Suppressor macrophage (primary cell): Measurements from ENCODE around the gene STPG3.

Source experiments
- DNase-seq, 4 experiments: peaks; one replicate each; pipeline ENCODE4 v3.0.0-alpha.2; 2020 to 2022

Gene STPG3

DNA sequence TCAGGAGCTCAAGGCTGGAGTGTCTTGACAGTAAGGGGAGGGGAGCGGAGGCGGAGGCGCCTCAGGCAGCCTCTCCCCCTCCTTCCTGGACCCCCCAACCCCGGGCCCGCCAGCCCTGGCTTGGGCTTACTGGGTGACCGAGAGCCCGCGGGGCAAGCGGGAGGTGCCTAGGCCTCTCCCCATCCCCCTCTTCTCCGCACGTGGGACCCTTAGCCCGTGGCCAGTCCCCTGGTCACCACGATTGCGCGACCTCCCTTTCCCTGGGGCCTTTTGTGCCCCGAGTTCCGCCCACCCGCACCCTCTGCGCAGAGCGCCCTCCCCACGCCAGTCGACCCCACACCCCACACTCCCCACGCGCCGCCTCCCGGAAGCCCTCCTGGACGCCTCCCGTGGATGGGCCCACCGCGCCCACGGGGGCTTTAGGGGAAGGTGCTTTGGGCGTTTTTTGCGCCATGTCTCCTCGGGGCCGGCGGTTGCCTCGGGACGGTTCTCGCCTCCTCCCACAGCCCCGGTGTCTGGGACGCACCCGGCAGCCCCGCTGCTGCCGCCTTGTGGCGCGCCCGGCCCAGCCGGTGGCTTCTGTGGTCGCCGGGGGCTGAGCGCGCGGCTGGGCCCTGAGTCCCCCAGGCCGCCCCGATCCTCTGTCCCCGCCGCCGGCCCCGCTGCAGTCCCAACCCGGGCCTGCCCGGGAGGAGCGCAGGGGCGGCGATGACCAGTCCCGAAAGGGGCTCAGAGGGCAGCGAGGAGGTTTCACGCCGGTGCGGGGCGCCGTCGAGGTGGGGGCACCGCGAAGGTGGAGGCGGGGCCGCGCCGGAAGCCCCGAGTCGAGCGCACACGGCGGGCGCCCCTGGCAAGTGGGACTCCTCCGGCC lies 29.6 kb downstream of the STPG3 start:
- peak in 3 of 4 experiments; percentile 28 to 60 (median 53) for DNase-seq

DNA sequence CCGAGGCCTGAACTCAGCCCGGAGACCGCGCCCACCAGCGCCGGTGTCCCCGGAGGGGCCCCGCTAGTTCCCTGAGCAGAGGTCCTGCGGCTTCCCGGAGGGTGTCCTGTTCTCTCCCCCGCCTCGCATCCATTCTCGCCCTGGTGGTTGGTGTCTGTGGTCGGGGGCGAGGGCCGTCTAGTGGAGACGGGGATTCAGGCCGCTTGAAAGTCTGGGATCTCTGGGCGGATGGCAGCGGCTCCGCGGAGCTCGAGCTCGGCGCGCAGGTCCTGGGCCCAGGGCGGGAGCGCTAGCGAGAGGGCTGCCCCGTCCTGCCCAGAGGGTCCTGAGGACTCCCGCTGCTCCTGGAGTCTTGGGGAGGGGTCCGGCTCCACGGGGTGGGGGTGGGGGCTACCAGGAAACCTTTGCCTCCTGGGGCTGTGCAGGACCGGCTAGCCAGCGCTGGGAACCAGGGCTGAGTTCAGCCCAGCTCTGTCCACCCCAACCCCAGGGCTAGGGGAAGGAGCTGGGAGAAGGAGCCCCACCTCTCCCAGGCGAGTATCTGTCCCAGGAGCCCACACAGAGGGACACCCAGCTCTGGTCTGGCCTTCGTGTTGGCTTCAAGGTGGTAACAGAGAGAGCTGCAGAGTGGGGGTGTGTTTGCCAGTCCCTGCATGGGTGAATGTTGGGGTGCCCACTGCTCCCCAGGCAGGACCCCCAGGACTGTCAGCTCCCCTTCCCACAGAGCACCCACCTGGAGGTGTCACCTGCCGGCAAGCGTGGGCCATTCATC lies 30.4 kb downstream of the STPG3 start:
- no peak for DNase-seq

DNA sequence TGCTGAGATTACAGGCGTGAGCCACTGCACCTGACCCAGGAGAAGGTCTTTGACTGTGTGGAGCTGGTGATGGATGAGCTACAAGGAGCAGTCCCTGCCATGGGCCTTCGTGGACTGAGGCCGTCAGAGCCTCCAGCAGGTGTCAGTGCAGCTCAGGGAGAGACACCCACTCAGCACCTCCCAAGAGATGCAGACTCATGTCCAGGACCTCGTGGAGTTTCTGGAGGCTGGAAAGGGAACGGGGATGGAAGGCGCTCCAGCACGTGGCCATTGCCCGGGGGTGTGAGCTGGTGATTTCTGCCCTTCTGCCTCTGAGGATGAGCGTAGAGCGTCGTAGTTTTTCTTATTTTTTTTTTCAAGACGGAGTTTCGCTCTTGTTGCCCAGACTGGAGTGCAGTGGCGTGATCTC lies 35.9 kb downstream of the STPG3 start:
- peak in 3 of 4 experiments; percentile 46 to 65 (median 58) for DNase-seq

DNA sequence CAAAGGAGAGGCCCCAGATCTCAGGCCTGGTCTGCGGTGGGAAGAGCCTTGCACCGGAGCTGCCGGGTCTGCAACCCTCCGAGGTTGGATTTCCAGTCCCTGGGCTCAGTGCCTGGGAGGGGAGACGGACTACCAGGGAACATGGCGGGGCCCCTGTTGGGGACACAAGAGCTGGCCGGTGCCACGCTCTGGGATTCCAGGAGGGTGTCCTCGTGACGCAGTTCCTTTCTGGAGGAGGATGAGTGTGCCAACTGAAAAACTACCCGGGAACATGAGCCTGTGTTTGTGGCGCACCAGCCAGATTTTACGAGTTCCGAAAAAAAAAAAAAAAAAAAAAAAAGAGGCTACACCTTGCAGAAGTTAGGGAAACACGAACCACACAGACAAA lies 42.0 kb downstream of the STPG3 start:
- no peak for DNase-seq

DNA sequence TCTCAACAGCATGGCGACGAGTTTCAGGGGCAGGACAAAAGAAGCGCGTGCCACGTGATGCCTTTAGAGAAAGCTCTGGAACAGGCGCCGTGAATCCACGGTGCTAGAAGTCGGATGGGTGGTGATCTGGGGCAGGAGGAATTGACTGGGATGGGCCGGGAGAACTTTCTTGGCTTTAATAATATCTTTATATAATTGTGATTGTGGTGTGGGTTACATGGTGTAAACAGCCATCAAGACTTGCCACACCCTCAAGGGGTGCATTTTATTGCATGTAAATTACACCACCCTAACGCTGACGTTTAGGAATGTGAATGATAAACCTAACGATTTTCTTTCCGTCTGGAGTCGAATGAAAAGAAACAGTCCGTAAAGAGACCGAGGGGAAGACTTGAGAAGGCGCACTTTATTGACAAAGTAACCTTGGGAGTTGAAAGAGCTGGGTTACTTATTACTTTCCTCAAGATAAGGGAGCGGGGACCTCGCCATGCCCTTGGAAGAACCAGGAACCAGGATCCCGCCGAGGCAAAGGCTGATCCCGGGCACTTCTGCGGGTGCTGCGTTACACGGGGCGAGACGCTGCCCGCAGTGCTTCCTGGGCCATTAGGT lies 42.5 kb downstream of the STPG3 start:
- no peak for DNase-seq

DNA sequence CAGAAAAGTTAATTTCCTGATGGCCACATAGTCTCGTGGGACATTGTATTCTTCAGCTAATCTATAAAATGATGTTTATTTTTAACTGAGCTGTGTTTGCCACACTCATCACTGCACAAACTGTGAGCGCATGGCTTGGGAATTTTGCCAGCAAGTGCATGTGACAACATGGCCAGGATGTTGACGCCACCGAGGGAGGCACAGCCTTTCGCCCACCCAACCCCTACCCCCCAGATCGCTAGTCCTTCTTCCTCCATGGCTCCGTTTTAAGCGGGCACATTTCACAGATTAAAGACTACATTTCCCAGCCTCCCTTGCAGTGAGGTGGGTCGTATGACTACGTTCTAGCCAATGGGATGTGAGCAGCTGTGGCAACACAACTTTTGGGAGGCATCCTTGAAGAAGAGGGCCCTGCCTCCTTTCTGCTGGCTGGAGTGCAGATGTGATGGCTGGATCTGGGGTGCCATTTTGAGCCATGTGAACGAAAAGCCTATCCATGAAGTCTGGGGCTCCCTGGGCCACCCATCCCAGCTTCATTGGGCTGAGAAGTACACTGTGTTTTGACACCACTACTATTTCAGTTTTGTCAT lies 43.1 kb downstream of the STPG3 start:
- peak; percentile 28 to 60 (median 50) for DNase-seq

DNA sequence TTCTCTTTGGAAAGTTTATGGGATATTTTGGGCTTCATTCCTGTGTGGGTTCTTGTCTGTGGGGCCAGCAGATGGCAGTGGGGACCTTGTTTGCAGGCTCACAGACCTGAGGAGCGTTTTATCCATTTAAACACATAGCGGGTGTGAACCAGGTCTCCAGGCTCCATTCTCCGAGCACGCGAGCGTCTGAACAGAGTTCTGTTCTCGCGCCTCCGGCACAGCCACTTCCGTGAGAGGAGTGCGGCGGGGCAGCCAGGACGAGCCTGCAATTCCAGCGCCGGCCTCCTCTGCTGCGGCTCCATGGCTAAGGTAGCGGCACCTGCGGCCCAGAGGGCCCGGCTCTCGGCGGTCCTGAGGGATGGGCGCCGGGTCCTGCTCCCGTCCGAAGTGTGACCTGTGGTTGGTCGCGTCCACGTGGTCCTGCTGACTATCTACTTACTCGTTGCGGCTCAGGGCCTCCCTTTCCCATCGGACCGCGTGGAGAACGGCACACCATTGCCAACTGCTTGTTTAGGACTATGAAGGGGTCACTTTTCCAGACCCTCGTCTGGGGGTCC lies 43.7 kb downstream of the STPG3 start:
- DNase-seq, result peak; percentile 22 to 58 (median 53)

DNA sequence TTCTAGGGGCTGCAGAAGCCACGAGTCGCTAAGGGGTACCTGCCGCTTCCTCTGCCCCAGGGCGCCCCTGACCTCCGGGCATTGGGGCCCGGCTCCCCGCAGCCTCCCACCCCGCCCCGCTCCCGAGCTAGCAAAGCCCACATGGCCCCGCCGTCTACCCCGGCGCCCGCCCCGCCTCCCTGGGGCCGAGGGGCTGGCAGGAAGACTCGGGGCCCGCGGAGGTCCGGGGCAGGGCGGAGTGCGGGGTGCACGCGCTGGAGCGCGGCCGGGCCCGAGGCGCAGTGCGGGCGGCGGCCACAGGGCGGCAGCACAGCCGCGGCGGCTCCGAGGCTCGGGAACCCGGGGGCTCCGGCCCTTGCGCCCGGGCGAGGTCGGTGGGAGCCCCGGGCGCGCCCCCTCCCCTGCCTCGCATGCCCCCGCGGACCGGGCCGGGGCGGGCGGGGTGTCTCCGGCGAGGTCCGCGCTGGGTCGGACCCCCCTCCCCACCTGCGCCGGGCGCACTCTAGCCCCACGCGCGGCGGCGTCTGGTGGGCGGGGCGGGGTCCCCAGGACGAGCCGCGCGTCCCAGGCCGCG lies 44.2 kb downstream of the STPG3 start:
- DNase-seq, result peak; percentile 51 to 78 (median 62)

DNA sequence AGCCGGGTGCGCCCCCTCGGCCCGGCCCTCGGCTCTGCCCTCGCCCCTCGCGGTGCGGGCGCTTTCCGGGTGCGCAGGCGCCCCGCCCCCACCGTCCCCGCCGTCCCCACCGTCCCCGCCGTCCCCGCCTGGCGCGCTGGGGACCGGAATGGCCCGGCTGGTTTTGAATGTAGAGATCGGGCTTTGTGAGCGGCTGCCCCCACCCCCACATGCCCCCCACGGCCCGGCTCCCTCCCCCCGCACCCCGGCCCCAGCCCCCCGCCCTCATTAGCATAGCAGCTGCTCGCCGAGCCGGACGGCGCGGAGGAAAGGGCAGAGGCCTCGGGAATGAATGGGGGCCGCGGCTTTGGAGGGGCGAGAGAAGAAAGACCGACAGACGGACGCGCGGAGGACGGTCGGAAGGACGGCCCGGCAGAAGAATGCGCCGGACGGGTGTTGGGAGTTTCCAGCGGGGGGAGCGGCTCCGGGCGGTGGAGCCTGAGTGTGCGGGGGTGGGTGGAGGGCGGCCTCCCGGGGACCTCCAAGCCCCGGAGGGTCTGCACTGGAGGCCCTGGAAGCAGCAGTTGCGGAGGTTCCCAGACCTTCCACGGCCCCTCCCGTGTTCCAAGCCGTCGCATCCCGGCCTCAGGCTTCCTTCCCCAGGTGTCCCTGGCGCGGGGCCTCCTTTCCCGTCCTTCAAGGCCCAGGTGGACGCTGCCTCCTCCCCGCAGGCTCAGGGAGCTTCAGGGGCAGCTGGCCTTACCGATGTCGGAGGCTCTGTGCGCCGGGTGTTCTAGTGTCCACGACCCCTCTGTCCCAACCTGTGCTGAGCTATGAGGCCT lies 45.0 kb downstream of the STPG3 start:
- DNase-seq, result no peak

DNA sequence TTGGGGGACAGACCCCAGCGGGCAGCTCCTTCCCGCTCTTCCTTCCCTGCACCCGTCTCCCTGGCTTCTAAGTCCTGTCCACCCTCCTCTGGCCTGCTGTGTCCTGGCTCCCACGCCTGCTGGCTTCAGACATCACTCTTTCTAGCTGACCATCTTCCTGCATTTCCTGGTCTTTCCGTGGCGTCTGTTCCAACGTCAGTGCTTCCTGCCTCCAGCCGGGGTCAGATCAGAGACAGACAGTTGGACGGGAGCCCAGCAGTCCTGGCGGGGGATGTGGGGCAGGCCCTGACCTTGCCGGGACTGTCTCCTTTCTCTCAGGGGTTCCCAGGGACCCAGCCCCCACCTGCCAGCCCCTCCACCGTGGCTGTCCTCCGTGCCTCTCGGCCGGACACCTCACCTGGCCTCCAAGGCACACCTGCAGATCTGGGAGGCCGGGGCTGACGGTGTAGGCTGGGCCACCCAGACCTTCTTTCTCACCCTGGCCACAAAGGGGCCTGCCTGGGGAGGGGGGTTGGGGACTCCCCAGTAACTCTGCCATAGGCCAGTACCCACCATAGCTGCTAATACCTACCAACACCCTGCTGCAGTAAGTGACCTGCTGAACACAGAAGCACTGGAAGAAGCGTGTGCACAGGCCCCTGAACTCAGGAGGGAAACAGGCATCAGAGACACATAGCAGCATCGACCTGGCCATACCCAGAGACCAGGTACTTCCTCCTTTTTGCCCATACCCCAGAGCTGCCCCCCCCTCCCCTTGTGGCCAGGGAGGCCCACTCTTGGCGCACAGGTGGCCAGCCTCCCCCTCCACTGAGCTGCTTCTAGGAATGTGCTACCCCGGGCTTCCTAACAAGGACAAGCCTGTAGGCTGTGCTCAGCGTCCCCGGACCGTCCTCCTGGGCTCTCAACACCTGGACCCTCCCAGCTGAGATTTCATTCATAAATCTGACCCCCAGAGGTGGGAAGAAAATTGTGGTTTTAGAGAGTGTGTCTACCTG lies 45.9 kb downstream of the STPG3 start:
- DNase-seq, result peak in 1 of 4 experiments; percentile 37

DNA sequence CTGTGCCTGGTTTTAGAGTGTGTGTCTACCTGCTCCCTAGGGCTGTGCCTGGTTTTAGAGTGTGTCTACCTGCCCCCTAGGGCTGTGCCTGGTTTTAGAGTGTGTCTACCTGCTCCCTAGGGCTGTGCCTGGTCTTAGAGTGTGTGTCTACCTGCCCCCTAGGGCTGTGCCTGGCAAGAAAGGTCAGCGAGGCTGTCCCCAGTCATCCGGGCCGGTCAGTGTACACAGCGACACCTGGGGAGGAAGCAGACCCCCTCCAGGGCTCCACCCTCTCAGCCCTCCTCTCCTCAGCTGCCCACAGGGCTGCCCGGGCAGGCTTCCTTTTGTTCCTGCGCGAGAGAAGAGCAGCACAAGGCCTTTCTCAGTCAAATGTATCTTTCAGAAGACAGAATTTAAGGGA lies 46.9 kb downstream of the STPG3 start:
- DNase-seq, result no peak

DNA sequence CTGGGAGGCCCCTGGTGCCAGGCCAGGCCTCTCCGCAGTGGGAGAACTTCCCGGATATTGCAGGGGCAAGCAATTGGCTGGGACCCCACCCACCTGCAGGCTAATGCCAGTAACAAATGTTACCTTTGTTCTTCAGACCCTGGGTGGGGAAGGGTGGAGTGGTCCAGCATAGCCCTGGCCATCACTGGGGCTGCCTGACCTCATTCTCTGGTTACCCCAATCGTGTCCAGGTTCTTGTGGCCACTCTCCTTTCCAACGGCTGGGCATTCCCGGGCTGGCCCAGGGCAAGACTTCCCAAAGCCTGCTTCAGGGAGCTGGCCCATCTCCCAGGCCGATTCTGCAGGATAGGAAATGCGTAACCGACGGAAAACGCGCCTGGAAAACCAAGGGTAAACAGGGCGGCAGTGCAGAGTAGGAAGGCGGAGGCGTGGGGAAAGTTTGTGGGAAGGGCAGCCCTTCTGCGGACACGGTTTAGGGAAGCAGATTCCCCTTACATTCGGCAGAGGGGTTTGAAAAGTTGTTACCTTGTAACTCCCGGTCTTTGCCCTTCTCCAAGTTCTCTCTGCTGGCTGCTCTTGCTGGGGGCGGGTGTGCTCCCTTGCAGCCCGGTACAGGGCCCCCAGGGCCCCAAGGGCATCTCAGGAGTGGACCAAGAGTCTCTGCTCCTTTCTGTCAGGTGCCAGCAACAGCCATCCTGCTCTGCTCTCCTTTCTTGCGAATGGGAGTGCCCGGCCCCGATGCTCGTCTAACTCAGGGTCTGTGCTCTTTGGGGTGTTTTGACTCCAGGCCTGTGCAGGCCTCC lies 47.5 kb downstream of the STPG3 start:
- no peak for DNase-seq

DNA sequence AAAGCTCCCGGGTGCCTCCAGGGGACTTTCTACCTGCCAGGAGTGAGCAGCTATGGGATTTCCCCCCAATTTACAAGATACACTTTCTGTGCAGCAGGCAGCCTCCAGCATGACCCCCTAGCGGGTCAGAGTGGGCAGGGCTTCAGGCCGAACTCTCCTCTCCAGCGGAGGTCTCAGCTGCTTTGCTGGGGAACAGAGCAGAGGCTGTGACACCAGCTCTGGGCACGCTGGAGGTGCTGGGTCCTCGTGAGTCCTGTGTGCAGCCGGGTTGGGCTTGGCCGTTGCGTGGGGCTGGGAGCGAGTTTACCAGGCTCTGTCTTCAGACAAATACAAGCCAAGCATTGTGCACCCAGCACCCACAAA lies 48.1 kb downstream of the STPG3 start:
- DNase-seq, result peak in 1 of 4 experiments; percentile 1

DNA sequence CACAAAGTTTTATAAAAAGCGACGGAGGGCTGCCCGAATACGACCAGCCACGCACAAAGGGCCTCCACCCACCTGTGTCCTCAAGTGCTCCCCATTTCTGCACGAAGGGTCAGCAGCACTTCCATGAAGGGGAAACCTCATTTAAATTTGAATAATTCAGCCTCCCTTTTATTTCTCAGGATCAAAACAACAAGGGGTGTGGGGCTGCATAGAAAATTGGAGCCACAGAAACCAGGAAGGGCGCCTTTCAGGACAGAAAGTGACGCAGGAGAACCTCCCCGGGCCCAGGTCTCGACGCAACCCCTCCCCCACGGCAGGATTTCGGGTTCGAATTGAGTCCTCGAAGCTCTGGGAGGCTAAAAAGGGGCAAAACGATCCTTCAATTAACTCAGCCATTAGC lies 48.9 kb downstream of the STPG3 start:
- DNase-seq, result no peak

DNA sequence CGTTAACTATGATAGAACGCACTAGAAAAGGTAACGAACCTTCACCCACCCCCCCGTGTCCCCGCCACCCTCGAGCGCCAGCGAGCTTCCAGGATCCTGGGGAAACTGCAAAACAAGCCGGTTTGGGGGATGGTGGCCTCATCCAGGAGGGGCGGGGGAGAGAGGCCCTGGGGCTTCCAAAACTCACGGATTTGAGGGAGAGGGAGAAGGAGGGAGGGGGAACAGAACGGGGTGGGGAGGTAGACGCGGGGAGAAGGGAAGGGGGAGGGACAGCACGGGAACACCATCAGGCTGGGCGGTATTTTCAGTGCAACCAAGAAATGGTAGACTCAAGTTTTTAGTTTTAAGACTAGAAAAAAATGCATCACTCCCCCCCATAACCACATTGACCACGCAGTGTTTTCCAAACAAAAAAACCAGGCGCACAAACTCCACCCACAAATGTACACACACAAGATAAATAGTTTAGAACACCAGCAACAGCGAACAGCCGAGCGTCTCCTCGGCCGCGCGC lies 49.5 kb downstream of the STPG3 start:
- no peak for DNase-seq

DNA sequence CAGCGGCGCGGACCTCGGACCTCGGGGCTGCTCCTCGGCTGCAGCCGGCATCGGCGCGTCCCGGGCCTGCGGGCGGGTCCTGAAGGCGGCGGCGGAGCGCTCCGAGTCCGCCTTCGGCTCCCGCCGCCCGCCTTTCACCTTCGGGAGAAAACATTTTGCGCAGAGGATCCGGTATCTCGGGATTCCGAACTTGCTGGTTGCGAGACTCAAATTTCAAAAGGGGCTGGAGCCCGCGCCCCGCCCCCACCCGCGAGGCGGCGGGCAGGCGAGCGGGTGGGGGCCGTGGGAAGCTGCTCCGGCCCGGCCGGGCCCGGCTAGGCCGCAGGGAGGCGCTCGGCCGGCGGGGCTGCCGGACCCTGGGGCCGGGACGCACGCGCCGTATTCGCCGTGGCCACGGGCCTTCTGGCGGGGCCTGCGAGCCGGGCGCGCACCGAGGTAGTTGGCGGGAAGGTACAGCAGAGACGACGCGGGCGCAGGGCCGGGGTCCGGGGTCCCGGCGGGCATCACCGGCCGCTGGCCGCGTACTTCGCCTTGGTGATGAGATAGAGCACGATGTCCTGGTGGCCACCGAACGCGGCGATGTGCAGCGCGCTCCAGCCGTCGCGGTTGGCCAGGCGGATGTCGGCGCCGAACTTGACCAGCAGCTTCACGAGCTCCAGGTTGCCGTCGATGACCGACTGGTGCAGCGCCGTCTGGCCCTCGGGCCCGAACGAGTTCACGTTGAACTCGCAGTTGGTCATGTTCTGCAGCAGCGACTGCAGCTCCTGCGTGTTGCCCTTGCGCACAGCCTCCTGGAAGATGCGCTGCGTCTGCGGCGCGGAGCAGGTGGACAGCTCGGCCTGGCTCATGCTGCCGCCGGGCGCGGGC lies 50.2 kb downstream of the STPG3 start:
- peak in 3 of 4 experiments; percentile 41 to 71 (median 56) for DNase-seq

DNA sequence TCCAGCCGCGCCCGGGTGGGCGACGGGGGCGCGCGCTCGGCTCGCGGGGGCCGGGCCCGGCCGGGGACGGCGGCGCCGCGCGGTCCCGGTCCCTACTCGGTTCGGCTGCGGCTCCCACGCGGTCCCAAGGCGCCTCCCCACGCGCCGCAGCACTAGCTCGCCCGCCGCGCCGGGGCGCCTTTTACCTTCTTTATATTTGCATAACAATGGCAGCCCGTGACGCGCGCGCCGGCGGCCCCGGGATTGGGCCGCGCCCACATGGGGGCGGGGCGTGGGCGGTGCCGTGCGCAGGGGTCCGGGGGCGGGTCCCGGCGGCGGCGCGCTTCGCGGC lies 51.0 kb downstream of the STPG3 start, which contains the start of gene NRARP:
NRARP (minus strand) TSS at position 154 of the 331 bp plus-strand sequence. CDS start 343 bp downstream, outside the sequence.
- peak; percentile 87 to 96 (median 92) for DNase-seq
